Karpas-422 (cell line): Measurements from ENCODE around the gene GDF10. TPM values are rescaled to one million over a fixed set of nuclear protein-coding genes. Genes with fewer than 3 reads are reported as not detected.

Experiments used
- DNase-seq: peaks from one replicate; pipeline ENCODE4 v3.0.0-alpha.2; 2015
- H2AFZ ChIP-seq: fragments of 200-600 bp; sonication (generic); 2 replicates; pipeline ENCODE4 v1.6.1; 2014; ENCODE audit warnings: antibody characterized with exemption, low read length, mixed read lengths
- H3K27ac ChIP-seq: fragments of 200-600 bp; sonication (generic); 2 replicates; pipeline ENCODE4 v1.5.1; 2014; ENCODE audit warnings: mild to moderate bottlenecking, low read length, moderate library complexity
- H3K27me3 ChIP-seq: fragments of 200-600 bp; sonication (generic); 2 replicates; pipeline ENCODE4 v1.6.1; 2014; ENCODE audit warnings: low read length, mixed read lengths
- H3K36me3 ChIP-seq: fragments of 200-600 bp; sonication (generic); 2 replicates; pipeline ENCODE4 v1.6.1; 2014; ENCODE audit warnings: low read length, mixed read lengths; ENCODE audit not compliant: insufficient read depth
- H3K4me1 ChIP-seq: fragments of 200-600 bp; sonication (generic); 2 replicates; pipeline ENCODE4 v1.6.1; 2014; ENCODE audit warnings: mild to moderate bottlenecking, low read length, mixed read lengths
- H3K4me2 ChIP-seq: fragments of 200-600 bp; sonication (generic); 2 replicates; pipeline ENCODE4 v1.6.1; 2014; ENCODE audit warnings: low read length, low read depth, mild to moderate bottlenecking; ENCODE audit not compliant: poor library complexity, severe bottlenecking
- H3K4me3 ChIP-seq: fragments of 200-600 bp; sonication (generic); 2 replicates; pipeline ENCODE4 v1.5.1; 2014; ENCODE audit warnings: mild to moderate bottlenecking, antibody characterized with exemption, low read length, mixed read lengths
- H3K79me2 ChIP-seq: fragments of 200-600 bp; sonication (generic); 2 replicates; pipeline ENCODE4 v1.6.1; 2014; ENCODE audit warnings: mild to moderate bottlenecking, low read length, mixed read lengths
- H3K9ac ChIP-seq: fragments of 200-600 bp; sonication (generic); 2 replicates; pipeline ENCODE4 v1.6.0; 2014; ENCODE audit warnings: low read length
- H3K9me2 ChIP-seq: fragments of 200-600 bp; sonication (generic), shearing (Covaris generic); replicated peaks from 2 replicates; pipeline ENCODE4 v1.6.0; 2014; ENCODE audit warnings: mild to moderate bottlenecking, low read length, moderate library complexity; ENCODE audit not compliant: insufficient read depth
- H3K9me3 ChIP-seq: fragments of 300-700, 200-600 bp; sonication (generic); 2 replicates; pipeline ENCODE4 v1.6.1; 2014; ENCODE audit warnings: low read length, mixed read lengths
- H4K20me1 ChIP-seq: fragments of 200-600 bp; sonication (generic); 2 replicates; pipeline ENCODE4 v1.6.1; 2014; ENCODE audit warnings: mild to moderate bottlenecking, antibody characterized with exemption, low read length, low read depth; ENCODE audit not compliant: insufficient read depth
- total RNA-seq: library from RNA; depleted of rRNA; stranded (reverse); fragments of >200 nt; shearing (Covaris generic); gene quantifications from 2 replicates; pipeline ENCODE4 v1.2.3, GENCODE V29; 2014; ENCODE audit warnings: low replicate concordance

The GDF10 gene
- total RNA-seq, 1 experiment from 2014 or later: not detected

DNA sequence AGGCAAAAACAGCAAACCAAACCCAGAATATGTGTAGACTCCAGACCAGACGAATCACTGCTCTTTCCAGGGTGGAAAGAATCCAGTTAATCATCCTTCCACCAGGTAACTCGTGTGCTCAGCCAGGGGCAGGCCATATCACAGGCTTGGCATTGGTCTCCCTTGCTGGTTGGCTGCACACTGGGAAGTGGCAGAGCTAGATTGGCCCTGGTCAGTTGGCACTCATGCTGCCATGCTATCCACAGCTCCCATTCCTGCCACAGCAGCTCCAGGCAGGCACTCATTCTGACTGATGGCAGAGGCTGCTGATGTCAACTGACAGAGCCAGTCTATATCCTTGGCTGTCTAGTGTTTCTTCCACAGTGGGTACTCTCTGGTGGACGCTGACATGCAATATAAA, 9.7 kb upstream of the GDF10 start:
- H3K27ac ChIP-seq: no peak overlapping the region
- no peaks in the 10 kb centered on the region for H3K9me3 ChIP-seq
- no peak overlapping the region for H3K9ac ChIP-seq
- H3K4me1 ChIP-seq: no peaks in the 10 kb centered on the region
- no peaks in the 10 kb centered on the region for H3K79me2 ChIP-seq
- H3K36me3 ChIP-seq: no peaks in the 10 kb centered on the region
- H3K4me3 ChIP-seq: no peak overlapping the region
- H3K27me3 ChIP-seq: no peaks in the 10 kb centered on the region
- no peaks in the 10 kb centered on the region for H3K9me2 ChIP-seq
- no peaks in the 10 kb centered on the region for H4K20me1 ChIP-seq
- no peak overlapping the region for H3K4me2 ChIP-seq
- no peak for DNase-seq
- no peak overlapping the region for H2AFZ ChIP-seq

DNA sequence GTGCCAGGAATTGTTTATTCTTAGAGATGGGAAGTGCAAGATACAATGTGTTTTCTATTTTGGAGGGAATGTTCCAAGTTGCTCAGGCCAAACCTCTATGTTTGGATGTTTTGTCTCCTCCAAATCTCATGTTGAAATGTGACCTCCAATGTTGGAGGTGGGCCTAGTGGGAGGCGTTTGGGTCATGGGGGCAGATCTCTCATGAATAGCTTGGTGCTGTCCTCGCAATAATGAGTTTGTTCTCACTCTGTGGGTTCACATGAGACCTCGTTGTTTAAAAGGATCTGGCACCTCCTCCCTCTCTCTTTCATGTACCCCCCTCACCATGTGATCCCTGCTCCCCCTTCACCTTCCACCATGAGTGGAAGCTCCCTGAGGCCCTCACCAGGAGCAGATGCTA, 8.3 kb upstream of the GDF10 start:
- no peaks in the 10 kb centered on the region for H3K27me3 ChIP-seq

DNA sequence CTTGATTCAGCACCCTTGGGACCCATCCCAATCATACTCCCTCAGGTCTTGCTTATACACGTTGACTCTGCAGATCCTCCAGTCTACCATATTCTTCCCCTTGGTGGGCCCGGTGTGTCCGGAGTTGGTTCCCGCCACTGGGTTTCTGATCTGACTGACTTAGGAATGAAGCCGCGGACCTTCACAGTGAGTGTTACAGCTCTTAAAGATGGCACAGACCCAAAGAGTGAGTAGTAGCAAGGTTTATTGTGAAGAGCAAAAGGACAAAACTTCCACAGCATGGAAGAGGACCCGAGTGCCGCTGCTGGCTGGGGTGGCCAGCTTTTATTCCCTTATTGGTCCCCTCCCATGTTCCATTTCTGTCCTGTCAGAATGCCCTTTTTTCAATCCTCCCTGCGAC, 5.9 kb upstream of the GDF10 start:
- Histone ChIP-seq H3K9ac (no peak overlapping the region), H3K27me3 (no peaks in the 10 kb centered on the region), H3K9me2 (no peaks in the 10 kb centered on the region), H4K20me1 (no peaks in the 10 kb centered on the region), H3K27ac (no peak overlapping the region), H2AFZ (no peak overlapping the region), H3K79me2 (no peaks in the 10 kb centered on the region), H3K4me1 (no peaks in the 10 kb centered on the region), H3K9me3 (no peaks in the 10 kb centered on the region), H3K4me2 (no peak overlapping the region), H3K4me3 (no peak overlapping the region), H3K36me3 (no peaks in the 10 kb centered on the region)
- no peak for DNase-seq

More for the DNA sequence above, 8.3 kb upstream of the GDF10 start:
- DNase-seq: no peak
- Histone ChIP-seq H2AFZ (no peak overlapping the region), H3K4me2 (no peak overlapping the region), H3K4me3 (no peak overlapping the region), H3K9me3 (no peaks in the 10 kb centered on the region), H3K27ac (no peak overlapping the region), H4K20me1 (no peaks in the 10 kb centered on the region), H3K9me2 (no peaks in the 10 kb centered on the region), H3K79me2 (no peaks in the 10 kb centered on the region), H3K4me1 (no peaks in the 10 kb centered on the region), H3K36me3 (no peaks in the 10 kb centered on the region), H3K9ac (no peak overlapping the region)

DNA sequence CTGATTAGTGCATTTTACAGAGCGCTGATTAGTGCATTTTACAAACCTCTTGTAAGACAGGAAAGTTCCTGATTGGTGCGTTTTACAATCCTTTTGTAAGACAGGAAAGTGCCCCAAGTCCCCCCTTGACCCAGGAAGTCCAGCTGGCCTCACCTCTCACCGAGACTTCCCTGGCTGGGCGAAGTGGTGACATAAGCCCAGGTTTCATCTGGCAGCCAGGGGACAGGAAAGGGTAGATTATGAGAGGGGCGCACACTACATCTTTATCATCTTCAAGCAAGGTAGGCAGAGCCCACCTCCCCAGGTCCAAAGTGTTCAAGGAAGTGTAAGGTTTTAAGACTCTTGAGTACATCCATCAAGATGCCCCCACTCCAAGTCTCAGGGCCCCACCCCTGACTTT, 5.5 kb upstream of the GDF10 start:
- DNase-seq: no peak
- Histone ChIP-seq H3K9me3 (no peaks in the 10 kb centered on the region), H3K79me2 (no peaks in the 10 kb centered on the region), H3K9ac (no peak overlapping the region), H3K27me3 (no peaks in the 10 kb centered on the region), H3K9me2 (no peaks in the 10 kb centered on the region), H3K4me2 (no peak overlapping the region), H3K36me3 (no peaks in the 10 kb centered on the region), H2AFZ (no peak overlapping the region), H3K4me3 (no peak overlapping the region), H3K27ac (no peak overlapping the region), H3K4me1 (no peaks in the 10 kb centered on the region), H4K20me1 (no peaks in the 10 kb centered on the region)

- Histone ChIP-seq H3K36me3 (no peaks in the 10 kb centered on the region), H3K27me3 (no peaks in the 10 kb centered on the region), H3K4me3 (no peak overlapping the region), H3K9me2 (no peaks in the 10 kb centered on the region), H3K4me1 (no peaks in the 10 kb centered on the region), H3K27ac (no peak overlapping the region), H3K9me3 (no peaks in the 10 kb centered on the region), H3K4me2 (no peak overlapping the region), H4K20me1 (no peaks in the 10 kb centered on the region), H3K79me2 (no peaks in the 10 kb centered on the region), H2AFZ (no peak overlapping the region), H3K9ac (no peak overlapping the region)
- DNase-seq: no peak
Measured at GRCh38 chr10:47295411-47295810, 4.6 kb upstream of the GDF10 start.

GRCh38 chr10:47296156-47296894, 3.7 kb upstream of the GDF10 start:
- H3K27ac ChIP-seq: no peak overlapping the region
- no peaks in the 10 kb centered on the region for H3K4me1 ChIP-seq
- H2AFZ ChIP-seq: no peak overlapping the region
- no peaks in the 10 kb centered on the region for H4K20me1 ChIP-seq
- no peak overlapping the region for H3K4me3 ChIP-seq
- H3K4me2 ChIP-seq: no peak overlapping the region
- DNase-seq: no peak
- H3K79me2 ChIP-seq: no peaks in the 10 kb centered on the region
- no peaks in the 10 kb centered on the region for H3K9me2 ChIP-seq
- H3K27me3 ChIP-seq: no peaks in the 10 kb centered on the region
- no peak overlapping the region for H3K9ac ChIP-seq
- H3K36me3 ChIP-seq: no peaks in the 10 kb centered on the region
- H3K9me3 ChIP-seq: no peaks in the 10 kb centered on the region

DNA sequence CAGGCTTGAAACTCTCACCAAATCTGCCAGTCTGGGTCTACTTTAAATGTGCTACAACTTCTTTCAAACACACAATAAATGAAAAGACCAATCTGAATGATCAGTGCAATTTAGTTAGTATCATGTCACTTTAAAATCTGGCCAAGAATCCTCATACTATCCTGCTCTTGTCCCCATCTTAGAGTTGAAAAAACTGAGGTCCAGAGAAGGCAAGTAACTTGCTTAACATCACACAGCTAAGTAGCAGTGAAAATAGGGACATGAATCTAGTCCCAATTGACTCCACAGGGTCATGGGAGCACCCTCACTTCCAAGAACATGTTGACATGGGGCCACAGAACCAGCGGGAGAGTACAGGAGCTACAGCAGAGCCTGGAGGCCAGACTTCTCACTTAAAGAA, 3.1 kb upstream of the GDF10 start:
- Histone ChIP-seq H3K36me3 (no peaks in the 10 kb centered on the region), H3K27ac (no peak overlapping the region), H2AFZ (no peak overlapping the region), H3K27me3 (no peaks in the 10 kb centered on the region), H3K9me3 (no peaks in the 10 kb centered on the region), H3K4me2 (no peak overlapping the region), H3K79me2 (no peaks in the 10 kb centered on the region), H3K9ac (no peak overlapping the region), H4K20me1 (no peaks in the 10 kb centered on the region), H3K4me1 (no peaks in the 10 kb centered on the region), H3K4me3 (no peak overlapping the region), H3K9me2 (no peaks in the 10 kb centered on the region)
- no peak for DNase-seq

GRCh38 chr10:47297866-47298540, 2.0 kb upstream of the GDF10 start:
- Histone ChIP-seq H3K9me3 (no peaks in the 10 kb centered on the region), H3K9me2 (no peaks in the 10 kb centered on the region), H3K9ac (no peak overlapping the region), H2AFZ (no peak overlapping the region), H3K27me3 (no peaks in the 10 kb centered on the region), H3K4me1 (no peaks in the 10 kb centered on the region), H3K4me2 (no peak overlapping the region), H4K20me1 (no peaks in the 10 kb centered on the region), H3K79me2 (no peaks in the 10 kb centered on the region), H3K36me3 (no peaks in the 10 kb centered on the region), H3K27ac (no peak overlapping the region), H3K4me3 (no peak overlapping the region)
- no peak for DNase-seq
